ENCODE data around the gene SLC22A12. TPM values are rescaled to one million over a fixed set of nuclear protein-coding genes. Genes with fewer than 3 reads are reported as not detected.

SLC22A12 gene
- total and polyA plus RNA-seq, 7 donors, result not detected

GRCh38 chr11:64608046-64608445 is 17.0 kb downstream of the SLC22A12 start:
- no peaks in the 10 kb centered on the region for H3K27me3 ChIP-seq
- H3K27ac ChIP-seq, result peak overlapping the region in 3 of 4 donors; percentile 34 to 63 (median 57)
- H3K4me1 ChIP-seq, result peaks cover 0 to 8% (median 5%) of the 10 kb centered on the region in 4 donors
- no peaks in the 10 kb centered on the region for H3K9me3 ChIP-seq
- peak overlapping the region; percentile 12 to 45 (median 36) for H3K4me3 ChIP-seq
- no peaks in the 10 kb centered on the region for H3K36me3 ChIP-seq
- TF ChIP-seq POLR2A (IDR thresholded peaks at IDR 0.05) (no peak), POLR2AphosphoS5 (IDR thresholded peaks at IDR 0.05) (no peak), CTCF (IDR thresholded peaks at IDR 0.05) (no peak), EP300 (IDR thresholded peaks at IDR 0.05) (no peak)
- intact Hi-C loops (cut with DNase I), result loop anchor here (2.0 kb wide), 1 partner anchor 35 kb away; no protein-coding TSS in a partner anchor
- DNase-seq, result no peak
- WGBS, 2 donors, result 22 to 52% methylated on average over 18 of the region's 18 CpGs

- no peak for DNase-seq
- TF ChIP-seq POLR2A (IDR thresholded peaks at IDR 0.05) (no peak), CTCF (IDR thresholded peaks at IDR 0.05) (no peak), POLR2AphosphoS5 (IDR thresholded peaks at IDR 0.05) (no peak), EP300 (IDR thresholded peaks at IDR 0.05) (no peak)
- Histone ChIP-seq H3K36me3 (no peaks in the 10 kb centered on the region), H3K9me3 (no peaks in the 10 kb centered on the region), H3K27me3 (no peaks in the 10 kb centered on the region), H3K4me1 (peaks cover 0 to 8% (median 5%) of the 10 kb centered on the region in 4 donors), H3K4me3 (no peak overlapping the region), H3K27ac (no peak overlapping the region)
- intact Hi-C loops (cut with DNase I), result loop anchor here (2.0 kb wide), 1 partner anchor 34 kb away; no protein-coding TSS in a partner anchor
- WGBS, 2 donors, result 79 to 83% methylated on average over 12 of the region's 12 CpGs
These were observed 17.6 kb downstream of the SLC22A12 start for GRCh38 chr11:64608636-64609035.

- Histone ChIP-seq H3K36me3 (no peaks in the 10 kb centered on the region), H3K4me1 (peaks cover 0 to 8% (median 5%) of the 10 kb centered on the region in 4 donors), H3K27me3 (no peaks in the 10 kb centered on the region), H3K4me3 (no peak overlapping the region), H3K27ac (no peak overlapping the region), H3K9me3 (no peaks in the 10 kb centered on the region)
- intact Hi-C loops (cut with DNase I), result loop anchor here (2.0 kb wide), 1 partner anchor 33 kb away; no protein-coding TSS in a partner anchor
- WGBS, 2 donors, result 67 to 69% methylated on average over 5 of the region's 5 CpGs
- DNase-seq, result no peak
- TF ChIP-seq EP300 (IDR thresholded peaks at IDR 0.05), result no peak
- TF ChIP-seq POLR2A (IDR thresholded peaks at IDR 0.05), result no peak
- no peak for TF ChIP-seq CTCF (IDR thresholded peaks at IDR 0.05)
- TF ChIP-seq POLR2AphosphoS5 (IDR thresholded peaks at IDR 0.05), result no peak
These were observed 18.5 kb downstream of the SLC22A12 start for GRCh38 chr11:64609436-64610047.

GRCh38 chr11:64610596-64610995 is 19.6 kb downstream of the SLC22A12 start:
- no peak for TF ChIP-seq CTCF (IDR thresholded peaks at IDR 0.05)
- no peak for TF ChIP-seq EP300 (IDR thresholded peaks at IDR 0.05)
- no peak for TF ChIP-seq POLR2A (IDR thresholded peaks at IDR 0.05)
- TF ChIP-seq POLR2AphosphoS5 (IDR thresholded peaks at IDR 0.05), result no peak
- no peaks in the 10 kb centered on the region for H3K9me3 ChIP-seq
- peaks cover 0 to 8% (median 5%) of the 10 kb centered on the region in 4 donors for H3K4me1 ChIP-seq
- peaks cover 0 to 10% (median 0%) of the 10 kb centered on the region in 4 donors for H3K36me3 ChIP-seq
- H3K4me3 ChIP-seq, result no peak overlapping the region
- no peak for DNase-seq
- no peaks in the 10 kb centered on the region for H3K27me3 ChIP-seq
- intact Hi-C loops (cut with DNase I), result no loop called here
- WGBS, 2 donors, result 94 to 97% methylated on average over 3 of the region's 3 CpGs
- no peak overlapping the region for H3K27ac ChIP-seq
